HepG2 (cell line): ENCODE data around the gene RGS19. TPM values are rescaled to one million over a fixed set of nuclear protein-coding genes. Genes with fewer than 3 reads are reported as not detected.

Experiments used
- CENPX ChIP-seq: sonication (generic); formaldehyde crosslinking; IDR thresholded peaks from 2 replicates; pipeline ENCODE4 v1.9.0; 2021; ENCODE audit warnings: mild to moderate bottlenecking, missing genetic modification reagents, moderate library complexity
- CREB1 ChIP-seq, 2 experiments: fragments of 450-650 bp in 1 of 2; IDR thresholded peaks; 2 replicates each; pipeline ENCODE4 v1.6.1; 2016 to 2017; ENCODE audit warnings: control low read depth in 1 of 2, mild to moderate bottlenecking in 1 of 2, missing compliant biosample characterization in 1 of 2, missing genetic modification characterization in 1 of 2
- DPF2 ChIP-seq: sonication (generic); formaldehyde crosslinking; IDR thresholded peaks from 2 replicates; pipeline ENCODE4 v1.4.0; 2020; ENCODE audit warnings: mild to moderate bottlenecking, low read depth, missing genetic modification reagents, borderline replicate concordance
- ELK4 ChIP-seq: sonication (generic); formaldehyde crosslinking; IDR thresholded peaks from 2 replicates; pipeline ENCODE4 v1.9.0; 2021; ENCODE audit warnings: missing genetic modification reagents, borderline replicate concordance
- FOXP1 ChIP-seq, 2 experiments: fragments of 450-650 bp in 1 of 2; IDR thresholded peaks; 2 replicates each; pipeline ENCODE4 v1.6.1; 2017 to 2018; ENCODE audit warnings: antibody characterized with exemption in 1 of 2
- GLI4 ChIP-seq: sonication (generic); formaldehyde crosslinking; IDR thresholded peaks from 2 replicates; pipeline ENCODE4 v1.5.1; 2020; ENCODE audit warnings: missing genetic modification reagents, mild to moderate bottlenecking, moderate library complexity, borderline replicate concordance
- GZF1 ChIP-seq: sonication (generic); formaldehyde crosslinking; IDR thresholded peaks from 2 replicates; pipeline ENCODE4 v1.5.1; 2020; ENCODE audit warnings: mild to moderate bottlenecking, missing genetic modification reagents
- HNRNPUL1 ChIP-seq: fragments of 200-400 bp; formaldehyde crosslinking; IDR thresholded peaks from 2 replicates; pipeline ENCODE4 v1.6.1; 2017; ENCODE audit warnings: low read depth, mild to moderate bottlenecking, low read length, moderate library complexity
- KLF6 ChIP-seq: IDR thresholded peaks from 2 replicates; pipeline ENCODE4 v1.8.0; 2016; ENCODE audit warnings: missing biosample characterization, missing genetic modification reagents
- LCORL ChIP-seq, 2 experiments: fragments of 450-650 bp in 1 of 2; sonication (generic) in 1 of 2; formaldehyde crosslinking in 1 of 2; IDR thresholded peaks; 2 replicates each; pipeline versions ENCODE4 v1.5.0 to v1.6.1; 2017 to 2020; ENCODE audit warnings: antibody characterized with exemption in 1 of 2, missing genetic modification reagents in 1 of 2
- NFIC ChIP-seq: IDR thresholded peaks from 2 replicates; pipeline ENCODE4 v1.6.1; 2012; ENCODE audit warnings: mild to moderate bottlenecking, low read length, inconsistent platforms
- RCOR2 ChIP-seq: IDR thresholded peaks from 2 replicates; pipeline ENCODE4 v1.6.1; 2016; ENCODE audit warnings: missing biosample characterization, missing genetic modification reagents
- SNRNP70 ChIP-seq: fragments of 200-400 bp; formaldehyde crosslinking; IDR thresholded peaks from 2 replicates; pipeline ENCODE4 v1.6.1; 2017; ENCODE audit warnings: mild to moderate bottlenecking, low read depth, low read length, moderate library complexity
- ZBTB10 ChIP-seq: sonication (generic); formaldehyde crosslinking; IDR thresholded peaks from 2 replicates; pipeline ENCODE4 v1.4.0; 2020; ENCODE audit warnings: missing genetic modification reagents, borderline replicate concordance
- ZBTB3 ChIP-seq: sonication (generic); formaldehyde crosslinking; IDR thresholded peaks from 2 replicates; pipeline ENCODE4 v1.4.0; 2020; ENCODE audit warnings: low read depth, mild to moderate bottlenecking, moderate library complexity, missing genetic modification reagents, borderline replicate concordance
- ZHX1 ChIP-seq: sonication (generic); formaldehyde crosslinking; IDR thresholded peaks from 2 replicates; pipeline ENCODE4 v1.8.1; 2022; ENCODE audit warnings: low read depth, mild to moderate bottlenecking, missing genetic modification reagents
- ZNF230 ChIP-seq: sonication (generic); formaldehyde crosslinking; IDR thresholded peaks from 2 replicates; pipeline ENCODE4 v1.4.0; 2020; ENCODE audit warnings: mild to moderate bottlenecking, missing genetic modification reagents
- ZNF414 ChIP-seq: sonication (generic); formaldehyde crosslinking; IDR thresholded peaks from 2 replicates; pipeline ENCODE4 v1.5.0; 2020; ENCODE audit warnings: missing genetic modification reagents
- ZNF512 ChIP-seq: sonication (generic); formaldehyde crosslinking; IDR thresholded peaks from 2 replicates; pipeline ENCODE4 v1.4.0; 2020; ENCODE audit warnings: mild to moderate bottlenecking, missing genetic modification reagents
- ZNF775 ChIP-seq: sonication (generic); formaldehyde crosslinking; IDR thresholded peaks from 2 replicates; pipeline ENCODE4 v1.4.0; 2020; ENCODE audit warnings: missing genetic modification reagents, mild to moderate bottlenecking, moderate library complexity, borderline replicate concordance
- polyA plus RNA-seq, 8 experiments: library from polyadenylated mRNA; depleted of rRNA in 3 of 8; stranded (reverse) in 7 of 8; unstranded in 1 of 8; fragments of >200 nt; fragmentation: Illumina TruSeq in 4 of 8; extraction: Trizol in 4 of 8; gene quantifications; 2 replicates each; pipeline versions ENCODE4 v1.2.1 to v1.2.3, GENCODE V29; 2011 to 2016; ENCODE audit warnings: low read depth in 4 of 8, missing spikeins in 1 of 8, mixed read lengths in 1 of 8; ENCODE audit not compliant: insufficient read depth in 1 of 8
- total RNA-seq, 5 experiments: library from RNA; depleted of rRNA; stranded (reverse); fragments of >200 nt; fragmentation: Illumina TruSeq; extraction: Trizol; gene quantifications; 2 replicates each; pipeline ENCODE4 v1.2.3, GENCODE V29; 2016; ENCODE audit warnings: low read depth in 1 of 5

Gene RGS19
- total and polyA plus RNA-seq, 2 of the 13 experiments (the other 11 are each of a cell fraction or from before 2014, with no cell fraction given), result 10.7 to 11.9 TPM

- TF ChIP-seq HNRNPUL1, result no peak
- TF ChIP-seq NFIC, result no peak
- TF ChIP-seq LCORL (IDR thresholded peaks at IDR 0.05), result no peak
- peak; percentile 88 for TF ChIP-seq LCORL (CRISPR knock-in tag; IDR thresholded peaks at IDR 0.05)
- TF ChIP-seq DPF2 (CRISPR knock-in tag), result peak; percentile 37; the same call in 1 of the 2 replicates
- 0 out of 2 replicates have a peak, but pooled peaks have one; percentile 82 for TF ChIP-seq ZNF775
- no peak for TF ChIP-seq CREB1 (IDR thresholded peaks at IDR 0.05)
- TF ChIP-seq CREB1 (CRISPR knock-in tag; IDR thresholded peaks at IDR 0.05), result no peak
- TF ChIP-seq GLI4 (CRISPR knock-in tag), result no peak
- TF ChIP-seq ZNF230 (CRISPR knock-in tag), result peak; percentile 88; the same call in 1 of the 2 replicates
- TF ChIP-seq SNRNP70, result no peak
- no peak for TF ChIP-seq ZBTB10 (CRISPR knock-in tag)
- 0 out of 2 replicates have a peak, but pooled peaks have one; percentile 13 for TF ChIP-seq GZF1
- TF ChIP-seq KLF6, result no peak
- TF ChIP-seq ZBTB3 (CRISPR knock-in tag), result 0 out of 2 replicates have a peak, but pooled peaks have one; percentile 72
- peak; percentile 98 for TF ChIP-seq ZNF414 (CRISPR knock-in tag)
- no peak for TF ChIP-seq ZNF512 (CRISPR knock-in tag)
- TF ChIP-seq FOXP1 (IDR thresholded peaks at IDR 0.05), result no peak
- TF ChIP-seq FOXP1 (CRISPR knock-in tag; IDR thresholded peaks at IDR 0.05), result no peak
- TF ChIP-seq ZHX1 (CRISPR knock-in tag), result no peak
- no peak for TF ChIP-seq ELK4 (CRISPR knock-in tag)
- 0 out of 2 replicates have a peak, but pooled peaks have one; percentile 51 for TF ChIP-seq RCOR2 (CRISPR knock-in tag)
- no peak for TF ChIP-seq CENPX (CRISPR knock-in tag)
Measured at GRCh38 chr20:64035933-64036345, 43.4 kb downstream of the RGS19 start, which contains the start of gene C20orf204 (continued).
